Hematopoietic multipotent progenitor cell treated with erythropoietin and hydrocortisone succinate and interleukin-3 and kit ligand, for 15 days (in vitro differentiated cells): ENCODE measurements around the gene SLC35F1.
"Not testable (repeated sequence)": the region's sequence is repeated elsewhere in the genome, so short reads cannot be mapped to it uniquely, and the experiment has no call there.

Experiments
- DNase-seq: peaks from one replicate; pipeline ENCODE4 v3.0.0-alpha.2; 2015; ENCODE audit warnings: low spot score

Gene SLC35F1

DNA sequence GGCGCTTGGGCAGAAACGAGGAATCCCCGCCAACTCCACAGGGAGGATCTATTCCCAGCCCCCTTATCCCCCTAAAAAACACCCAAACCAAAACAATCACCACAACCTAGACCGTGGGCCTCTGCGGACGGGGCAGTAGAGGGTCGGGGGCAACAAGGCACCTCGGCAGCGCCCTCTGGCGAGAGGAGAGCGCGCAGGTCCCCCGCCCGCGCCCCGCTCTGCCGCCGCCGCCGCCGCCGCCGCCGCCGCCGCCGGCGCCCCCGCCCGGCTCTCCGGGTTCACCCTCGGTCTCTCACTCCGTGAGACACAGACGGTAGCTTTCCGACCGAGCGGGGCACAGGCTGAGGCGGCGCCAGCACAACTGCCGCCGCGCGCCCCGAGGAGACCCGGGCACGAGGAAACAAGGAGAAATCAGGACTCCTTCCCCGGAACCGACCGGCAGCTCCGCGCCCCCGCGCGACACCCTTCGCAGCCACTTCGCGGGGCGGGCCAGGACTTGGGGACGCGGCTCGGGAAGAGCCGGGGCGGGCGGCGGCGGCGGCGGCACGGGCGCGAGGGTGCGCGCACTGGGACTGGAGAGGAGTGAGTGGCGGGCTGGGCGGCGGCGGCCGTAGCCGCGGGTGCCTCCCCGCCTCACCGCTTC, at the start of gene SLC35F1:
Gene SLC35F1, plus strand, starts transcription at position 307 of the 643 bp plus-strand sequence.
- DNase-seq = no peak

- DNase-seq = not testable (repeated sequence)
Measured at GRCh38 chr6:117858601-117859000, 48.5 kb upstream of the SLC35F1 start.

DNA sequence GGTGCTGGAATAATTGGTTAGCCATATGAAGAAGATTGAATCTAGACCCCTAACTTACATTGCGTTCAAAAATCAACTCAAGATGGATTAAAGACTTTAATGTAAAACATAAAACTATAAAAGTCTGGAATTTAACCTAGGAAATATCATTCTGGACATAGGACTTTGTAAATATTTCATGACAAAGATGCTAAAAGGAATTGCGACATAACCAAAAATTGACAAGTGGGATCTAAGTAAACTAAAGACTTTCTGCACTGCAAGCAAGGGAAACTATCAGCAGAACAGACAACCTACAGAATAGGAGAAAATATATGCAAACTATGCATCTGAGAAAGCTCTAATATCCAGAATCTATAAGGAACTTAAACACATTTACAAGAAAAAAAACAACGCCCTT, 45.5 kb upstream of the SLC35F1 start:
- DNase-seq = no peak

DNA sequence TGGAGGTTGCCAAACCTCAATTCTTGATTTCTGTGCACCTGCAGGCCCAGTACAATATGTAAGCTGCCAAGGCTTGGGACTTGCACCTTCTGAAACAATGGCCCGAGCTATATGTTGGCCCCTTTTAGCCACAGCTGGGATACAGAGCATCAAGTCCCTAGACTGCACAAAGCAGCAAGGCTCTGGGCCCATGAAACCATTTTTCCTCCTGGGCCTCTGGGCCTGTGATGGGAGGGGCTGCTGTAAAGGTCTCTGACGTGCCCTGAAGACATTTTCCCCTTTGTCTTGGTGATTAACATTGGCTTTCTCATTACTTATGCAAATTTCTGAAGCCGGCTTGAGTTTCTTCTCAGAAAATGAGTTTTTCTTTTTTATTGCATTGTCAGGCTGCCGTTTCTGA, 40.5 kb upstream of the SLC35F1 start:
- no peak for DNase-seq

DNA sequence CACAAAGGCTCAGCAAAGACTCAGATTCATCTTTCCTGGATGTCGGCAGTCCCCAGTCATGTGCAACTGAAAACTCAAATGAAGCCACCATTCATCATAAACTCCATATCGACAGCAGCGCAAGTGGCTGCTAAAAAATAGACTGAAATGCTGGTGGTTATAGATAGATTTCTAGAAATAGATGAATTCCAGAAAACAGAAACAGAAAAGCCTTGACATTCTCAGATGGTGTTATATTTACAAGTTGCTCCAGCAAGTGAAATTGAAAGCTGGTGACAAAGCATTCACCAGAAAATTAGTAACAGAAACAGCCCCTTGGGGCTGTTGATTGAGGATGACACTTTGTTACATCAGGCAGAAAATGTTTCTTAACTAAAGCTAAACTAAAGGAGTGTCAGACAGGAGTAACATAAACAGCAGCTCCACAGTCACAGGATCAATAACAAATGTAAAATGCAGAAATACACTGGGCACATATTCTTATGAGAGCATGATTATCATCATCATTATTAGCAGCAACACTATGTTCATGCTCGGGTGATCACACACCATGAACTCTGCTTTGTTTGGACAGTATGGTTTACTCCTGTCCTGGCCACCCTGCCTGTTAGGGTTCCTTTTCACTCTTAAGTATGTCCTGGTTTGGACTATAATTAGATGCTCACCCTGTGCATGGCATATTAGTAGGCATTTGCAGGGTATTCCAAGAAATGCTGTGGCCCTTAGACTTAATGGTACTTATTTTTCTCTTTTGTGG, 36.4 kb upstream of the SLC35F1 start:
- no peak for DNase-seq

DNA sequence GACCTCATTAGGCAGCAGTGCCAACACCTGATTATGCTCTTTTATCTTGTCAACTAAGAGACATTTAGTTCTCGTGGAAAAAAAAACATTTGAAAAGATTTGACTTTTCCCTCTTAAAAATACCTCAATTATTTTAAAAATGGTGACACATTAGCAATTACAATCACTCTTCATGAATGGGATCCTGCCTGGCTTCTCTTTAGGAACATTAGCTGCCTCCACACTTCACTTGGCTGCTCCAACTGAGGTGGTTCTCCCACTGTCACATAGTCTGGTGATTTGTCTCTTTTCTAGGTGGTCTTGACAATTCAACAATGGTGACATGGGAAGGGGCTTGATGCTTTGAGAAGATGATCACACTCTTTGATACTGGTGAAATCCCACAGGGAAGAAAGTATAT, 26.2 kb upstream of the SLC35F1 start:
- DNase-seq = no peak

- no peak for DNase-seq
Measured at GRCh38 chr6:117890172-117890571, 16.9 kb upstream of the SLC35F1 start.

DNA sequence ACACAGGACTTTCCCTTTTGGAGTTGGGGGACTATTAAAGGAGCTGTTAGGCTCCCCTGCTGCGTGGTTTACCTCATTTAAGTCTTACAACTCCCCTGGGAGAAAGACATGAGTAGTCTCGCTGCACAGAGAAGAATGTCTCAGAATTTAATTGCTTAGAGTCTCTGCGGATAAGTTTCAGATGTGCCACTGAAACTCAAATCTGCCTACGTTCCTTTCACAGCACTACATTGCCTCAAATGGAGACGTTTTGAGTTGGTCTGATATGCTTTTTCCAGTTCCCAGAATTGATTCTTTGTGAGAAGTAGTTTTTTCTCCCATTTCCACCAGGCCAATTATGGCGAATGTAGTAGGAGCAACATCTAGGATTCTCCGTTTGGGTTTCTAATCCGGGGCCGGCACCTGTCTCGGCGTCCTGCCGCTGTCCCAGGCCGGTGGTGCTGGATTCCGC, 532 bp upstream of the SLC35F1 start:
- DNase-seq = no peak

GRCh38 chr6:117907601-117908245, 659 bp downstream of the SLC35F1 start:
- DNase-seq = no peak

DNA sequence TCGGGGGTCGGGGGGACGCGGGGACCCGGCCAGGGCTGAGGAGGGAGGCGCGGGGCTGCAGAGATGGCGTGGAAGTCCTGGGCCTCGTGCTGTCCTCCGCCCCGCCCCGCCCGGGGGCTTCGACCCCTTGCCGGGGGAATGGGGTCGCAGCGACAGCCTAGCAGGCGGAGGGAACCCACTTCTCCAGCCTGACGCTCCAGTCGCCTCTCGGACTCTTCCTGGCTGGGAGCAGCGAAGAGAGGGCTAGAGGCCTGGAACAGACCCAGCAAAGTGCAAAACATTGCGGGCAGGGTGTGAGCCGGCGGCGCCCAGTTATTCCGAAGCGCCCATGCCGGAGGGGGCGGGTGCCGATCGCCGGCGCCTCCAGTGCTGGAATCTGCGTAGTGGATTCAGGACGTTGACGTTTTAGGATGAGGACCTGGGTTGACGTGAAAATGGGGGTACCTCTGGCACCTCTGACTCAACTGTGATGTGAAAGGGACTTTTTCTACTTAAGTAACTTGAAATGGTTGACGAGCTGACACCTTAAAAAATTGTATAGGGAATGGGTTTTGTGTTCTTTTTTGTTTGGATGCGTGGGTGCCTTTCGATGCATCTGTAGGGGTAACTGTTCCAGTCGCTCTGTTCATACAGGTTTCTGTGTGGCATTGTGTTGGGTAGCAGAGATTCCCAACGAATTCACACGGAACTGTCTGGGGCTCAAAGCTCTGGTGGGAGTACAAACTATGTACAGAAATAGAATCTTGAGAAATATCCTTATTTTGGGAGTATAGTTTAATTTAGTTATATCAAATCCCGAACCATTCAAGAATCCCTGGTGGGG, 1.4 kb downstream of the SLC35F1 start:
- DNase-seq = no peak

- no peak for DNase-seq
Measured at GRCh38 chr6:117909638-117910037, 2.6 kb downstream of the SLC35F1 start.

DNA sequence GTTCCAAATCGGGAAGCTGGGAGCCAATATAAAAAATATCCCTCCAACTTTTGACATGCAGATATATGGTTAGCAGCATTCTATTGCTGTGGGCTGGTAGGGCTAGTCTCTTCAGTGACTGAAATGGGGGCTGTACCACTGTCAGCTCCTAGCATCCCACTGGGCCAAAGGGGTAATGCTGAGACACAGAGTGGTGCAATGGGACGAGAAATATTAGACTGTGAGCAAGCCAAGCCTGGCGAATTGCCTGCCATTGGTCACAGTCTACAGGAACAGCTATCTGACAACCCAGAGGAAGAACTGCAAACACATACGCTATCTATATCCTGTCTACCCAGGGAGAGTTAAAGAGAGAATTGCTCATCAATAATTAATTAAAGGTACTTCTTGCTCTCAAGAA, 3.5 kb downstream of the SLC35F1 start:
- no peak for DNase-seq

- no peak for DNase-seq
Measured at GRCh38 chr6:117911150-117911549, 4.1 kb downstream of the SLC35F1 start.

GRCh38 chr6:117911660-117912059, 4.6 kb downstream of the SLC35F1 start:
- no peak for DNase-seq

DNA sequence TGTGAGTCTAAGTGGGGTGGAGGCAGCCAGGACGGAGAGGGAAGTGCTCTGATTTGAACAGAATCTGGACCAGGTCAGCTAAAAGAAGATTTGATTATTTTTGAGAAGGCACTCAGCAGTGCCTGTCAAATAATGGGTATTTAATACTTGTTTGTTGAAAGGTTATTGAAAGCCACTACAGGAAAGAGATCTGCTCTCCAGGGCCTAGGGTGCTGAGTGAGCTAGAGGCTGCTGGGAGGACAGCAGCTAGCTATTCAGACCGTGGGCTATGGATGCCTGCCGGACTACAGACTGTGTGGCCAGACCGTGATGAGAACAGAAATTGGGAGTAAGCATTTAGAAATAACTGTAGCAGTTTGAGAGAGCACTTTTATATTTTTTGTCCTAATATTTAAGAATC, 8.8 kb downstream of the SLC35F1 start:
- no peak for DNase-seq

- no peak for DNase-seq
Measured at GRCh38 chr6:117916483-117916882, 9.4 kb downstream of the SLC35F1 start.

- no peak for DNase-seq
Measured at GRCh38 chr6:117917176-117917575, 10.1 kb downstream of the SLC35F1 start.

DNA sequence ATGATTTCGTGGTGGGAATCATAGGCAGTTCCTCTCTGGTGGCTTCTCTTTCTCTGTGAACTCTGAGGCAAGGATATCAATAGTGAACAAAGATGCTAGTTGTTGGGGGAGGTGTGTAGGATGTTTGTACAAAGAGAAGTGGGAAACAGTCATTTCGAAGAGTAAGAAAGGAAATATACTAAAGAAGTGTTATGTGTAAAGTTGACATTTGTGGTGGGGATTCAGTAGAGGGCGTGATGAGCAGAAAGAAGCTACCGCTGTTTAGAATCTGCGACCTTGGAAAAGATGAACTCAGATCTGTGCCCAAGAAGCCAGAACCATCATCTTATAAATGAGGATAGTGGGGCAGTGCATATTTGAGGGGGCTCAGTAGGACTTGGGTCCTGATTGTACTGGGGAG, 11.4 kb downstream of the SLC35F1 start:
- no peak for DNase-seq

DNA sequence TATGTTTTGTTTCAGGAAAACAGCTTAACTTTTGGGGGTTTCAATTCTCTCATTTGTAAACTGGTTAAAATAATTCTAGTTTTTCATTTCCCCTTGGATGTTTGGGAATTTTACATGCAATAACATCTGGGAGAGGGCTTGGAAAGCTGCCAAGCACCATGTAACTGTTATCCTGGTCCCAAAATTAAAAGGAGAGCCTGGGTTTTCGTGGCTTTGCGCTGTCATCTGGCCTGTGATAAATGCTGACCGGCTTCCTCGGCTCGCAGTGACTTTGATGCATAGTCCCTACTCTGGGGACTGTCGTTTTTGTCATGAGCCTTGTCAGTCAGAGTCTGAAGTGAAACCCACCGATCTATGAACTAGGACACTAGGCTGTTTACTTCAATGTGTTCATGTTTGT, 12.2 kb downstream of the SLC35F1 start:
- DNase-seq = no peak

DNA sequence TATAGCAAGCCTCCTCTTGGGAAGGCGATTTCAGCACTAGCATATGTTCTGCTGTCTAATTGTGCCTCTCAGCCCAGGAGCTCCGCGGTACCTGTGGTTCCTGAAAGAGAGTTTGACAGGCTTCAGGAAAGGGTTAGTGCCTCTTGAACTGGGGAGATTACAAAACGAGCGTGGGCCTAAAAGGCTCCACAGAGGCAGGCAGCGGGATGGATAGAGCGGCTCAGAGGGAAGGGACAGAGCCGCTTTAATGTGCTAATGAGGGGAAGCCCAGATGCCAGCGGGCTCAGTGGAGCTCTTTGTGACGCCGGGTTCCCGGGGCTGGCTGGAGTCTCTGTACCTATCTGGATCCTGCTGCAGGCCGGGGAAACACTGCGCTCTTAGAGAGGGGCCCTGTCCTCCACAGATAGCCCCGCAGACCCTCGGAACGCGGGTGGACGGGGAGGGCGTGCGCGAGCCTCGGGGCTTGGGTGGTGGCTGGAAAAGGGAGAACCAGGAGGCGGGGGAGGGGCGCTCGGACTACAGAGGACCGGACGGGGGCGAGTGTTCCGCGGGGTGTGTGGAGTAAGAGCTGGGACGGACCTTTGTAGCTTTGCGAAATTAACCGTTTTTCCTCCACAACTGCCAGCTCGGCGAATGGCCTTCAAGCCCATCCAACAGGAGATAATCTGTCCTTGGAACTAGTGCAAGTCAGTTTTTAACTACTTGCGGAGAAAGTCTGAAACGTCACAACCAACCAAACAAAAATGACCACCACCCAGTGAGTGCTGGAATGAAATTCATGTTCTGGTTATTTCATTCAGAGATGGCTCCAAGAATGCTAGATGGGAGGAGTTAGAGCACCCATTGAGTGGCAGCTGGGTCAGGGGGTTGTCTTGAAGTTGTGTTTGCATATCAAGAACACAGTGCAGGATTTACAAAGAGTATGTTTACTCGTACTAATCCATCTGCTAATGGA, 13.0 kb downstream of the SLC35F1 start:
- no peak for DNase-seq

DNA sequence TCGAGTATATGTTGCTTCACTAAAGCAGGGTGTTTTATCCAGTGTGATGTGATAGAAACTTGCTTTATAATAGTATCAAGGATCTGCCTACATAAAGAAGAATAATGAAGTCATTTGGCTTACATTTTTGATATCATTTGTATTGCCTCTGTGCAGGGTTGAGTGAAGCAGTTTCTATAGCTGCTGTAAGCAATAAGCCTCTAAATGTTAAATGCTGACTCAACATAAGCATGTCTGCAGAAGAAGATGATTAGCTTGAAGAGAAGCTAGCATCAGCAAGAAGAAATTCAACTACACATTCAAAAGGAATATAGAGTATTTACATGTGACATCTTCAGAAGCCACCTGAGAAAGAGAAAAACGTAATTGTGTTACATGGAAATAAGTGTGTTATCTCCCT, 17.6 kb downstream of the SLC35F1 start:
- no peak for DNase-seq
